HG02840 (cell line): ENCODE measurements around the gene PCBD2.
"Not testable (repeated sequence)": the region's sequence is repeated elsewhere in the genome, so short reads cannot be mapped to it uniquely, and the experiment has no call there.

Source experiments
- ATAC-seq: cut with Tn5 transposase; IDR thresholded peaks from one replicate; pipeline ENCODE4 v1.9.1; 2021; ENCODE audit warnings: mild to moderate bottlenecking, moderate library complexity, moderate number of reproducible peaks; ENCODE audit not compliant: unreplicated experiment, low FRiP score

Gene PCBD2

DNA sequence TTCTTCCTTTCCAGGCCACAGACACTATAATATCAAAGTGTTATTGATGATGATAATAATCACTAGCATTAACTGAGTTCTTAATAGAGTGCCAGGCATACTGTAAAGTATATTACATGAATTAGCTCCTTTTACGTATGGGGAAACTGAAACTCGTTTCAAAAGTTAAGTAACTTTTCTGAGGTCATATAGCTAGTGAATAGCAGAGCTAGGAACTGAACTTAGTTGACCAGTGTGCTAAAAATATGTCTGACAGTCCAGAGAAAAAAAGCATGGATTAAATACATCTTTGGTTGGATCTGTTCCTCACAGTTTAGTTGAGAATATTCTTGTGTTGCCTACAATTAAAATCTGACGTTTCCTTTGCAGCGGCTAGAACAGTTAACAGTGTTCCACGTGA lies 44.4 kb downstream of the PCBD2 start:
- ATAC-seq, result no peak

DNA sequence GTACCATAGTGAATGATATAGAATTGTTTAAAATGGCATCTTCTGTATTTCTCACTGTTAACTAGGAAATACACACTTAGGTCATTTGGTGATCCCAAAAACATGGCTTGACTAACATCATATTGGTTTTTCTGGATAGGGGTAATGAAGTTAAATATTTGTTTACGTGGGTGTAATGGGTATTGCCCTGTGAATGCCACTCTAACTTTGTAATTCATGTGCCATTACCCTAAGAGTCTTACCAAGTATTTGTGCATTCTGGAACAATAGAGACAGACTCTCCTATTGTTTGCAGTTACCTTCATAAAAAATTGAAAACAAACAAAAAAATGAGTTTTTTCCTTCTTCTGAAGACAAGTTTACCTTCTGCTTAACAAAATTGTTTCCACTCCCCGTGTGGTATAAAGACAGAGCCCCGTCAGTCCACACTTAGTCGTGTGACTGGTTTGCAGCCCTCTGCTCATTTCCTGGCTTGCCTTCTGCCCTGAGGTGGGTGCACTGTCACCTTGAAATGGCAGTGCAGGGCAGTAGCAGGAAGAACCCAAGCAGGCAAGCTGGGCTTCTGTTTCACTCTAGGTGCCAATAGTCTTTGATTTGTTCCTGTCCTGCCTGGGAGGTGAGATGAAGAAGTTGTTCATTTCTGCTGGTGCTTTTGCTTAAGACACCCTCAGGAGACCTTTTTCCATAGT lies 53.1 kb downstream of the PCBD2 start:
- ATAC-seq, result no peak

DNA sequence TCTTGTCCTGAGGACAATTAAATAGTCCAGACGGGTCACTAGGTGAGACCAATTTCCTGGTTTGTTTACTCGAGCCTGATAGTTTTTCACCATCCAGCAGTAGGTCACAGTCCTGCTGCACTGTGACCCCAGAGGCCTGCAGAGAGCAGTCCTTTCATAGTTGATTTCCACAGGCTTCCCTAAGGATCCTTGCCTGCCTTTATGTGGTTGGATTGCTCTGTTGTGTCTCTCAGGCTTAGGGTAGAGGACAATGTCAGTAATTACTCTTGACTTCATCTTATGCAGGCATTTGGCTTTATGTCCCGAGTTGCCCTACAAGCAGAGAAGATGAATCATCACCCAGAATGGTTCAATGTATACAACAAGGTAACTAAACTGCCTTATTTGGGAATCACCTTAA lies 53.8 kb downstream of the PCBD2 start:
- no peak for ATAC-seq

- no peak for ATAC-seq
Measured at GRCh38 chr5:134963098-134963497, 58.2 kb downstream of the PCBD2 start.

DNA sequence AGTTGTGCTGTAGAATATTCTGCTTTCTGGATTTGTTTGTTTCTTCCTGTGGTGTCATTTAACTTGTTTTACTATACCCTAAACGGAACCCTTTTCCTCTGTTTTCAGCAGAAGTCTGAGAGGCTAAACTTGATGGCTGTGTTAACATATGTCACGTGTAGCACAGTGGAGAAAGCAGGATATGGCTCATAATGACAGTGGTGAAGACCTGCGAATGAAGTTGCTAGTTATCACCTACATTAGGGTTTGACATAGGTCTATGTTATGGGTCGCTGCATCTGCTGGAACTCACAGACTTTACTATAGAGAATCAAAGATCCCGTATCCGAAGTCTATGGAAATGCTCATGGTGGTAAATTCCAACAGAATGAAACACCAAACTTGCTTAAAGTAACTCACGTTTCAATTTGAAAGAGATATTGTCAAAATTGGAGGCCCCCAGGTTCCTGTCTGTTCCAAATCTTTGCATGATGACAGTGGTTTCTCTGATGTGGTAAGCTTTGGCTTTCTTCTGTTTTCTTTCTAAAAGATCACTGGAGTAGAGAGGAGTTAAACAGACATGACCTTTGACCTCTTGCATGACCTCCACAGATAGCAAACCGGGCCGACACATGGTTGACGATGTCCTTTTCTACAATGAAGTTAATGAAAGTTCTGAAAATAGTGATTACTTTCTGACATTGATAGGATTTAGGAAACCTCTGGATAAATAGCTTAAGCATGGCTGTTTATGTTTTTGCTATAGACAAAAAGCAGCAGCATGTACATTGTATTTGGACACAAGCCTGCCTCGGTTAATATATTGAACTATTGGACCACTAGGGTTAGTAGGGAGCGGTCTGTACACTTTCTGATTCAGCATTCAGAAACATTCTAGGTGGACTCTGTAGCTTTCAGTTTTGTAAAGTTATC lies 59.7 kb downstream of the PCBD2 start:
- no peak for ATAC-seq

DNA sequence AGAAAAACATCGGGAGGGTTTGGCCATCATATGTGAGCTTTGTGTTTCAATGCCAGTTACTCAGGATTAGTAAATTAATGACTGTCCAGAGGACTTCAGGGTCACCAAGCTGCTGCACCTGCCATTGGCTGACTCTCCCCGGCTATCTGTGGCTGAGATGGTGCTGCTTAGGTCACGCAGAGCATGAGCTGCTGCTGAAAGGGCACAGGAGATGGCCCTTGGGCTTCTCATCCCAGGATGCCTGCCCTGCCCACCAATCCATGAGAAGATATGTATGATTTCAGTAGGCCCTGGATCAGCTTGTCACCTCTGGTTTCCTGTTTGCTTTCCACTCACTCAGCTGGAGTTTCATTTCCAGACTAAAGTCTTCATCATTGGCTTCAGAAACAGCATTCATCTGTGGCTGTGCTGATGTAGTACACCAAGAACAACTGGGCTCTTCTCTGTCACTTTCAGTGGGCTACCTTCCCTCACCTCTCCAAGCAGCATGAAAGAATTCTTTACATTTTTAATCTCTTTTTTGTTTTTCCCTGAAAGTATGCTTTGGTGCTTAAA lies 60.4 kb downstream of the PCBD2 start:
- no peak for ATAC-seq

GRCh38 chr5:134967607-134968006 lies 62.7 kb downstream of the PCBD2 start, which contains the start of gene CATSPER3:
Gene CATSPER3, plus strand, starts transcription at chr5:134967907. Its CDS starts 85 bp downstream, at chr5:134967992.
- no peak for ATAC-seq

GRCh38 chr5:134968055-134968454 lies 63.1 kb downstream of the PCBD2 start:
- ATAC-seq, result no peak

GRCh38 chr5:134969166-134969565 lies 64.2 kb downstream of the PCBD2 start:
- ATAC-seq, result no peak

DNA sequence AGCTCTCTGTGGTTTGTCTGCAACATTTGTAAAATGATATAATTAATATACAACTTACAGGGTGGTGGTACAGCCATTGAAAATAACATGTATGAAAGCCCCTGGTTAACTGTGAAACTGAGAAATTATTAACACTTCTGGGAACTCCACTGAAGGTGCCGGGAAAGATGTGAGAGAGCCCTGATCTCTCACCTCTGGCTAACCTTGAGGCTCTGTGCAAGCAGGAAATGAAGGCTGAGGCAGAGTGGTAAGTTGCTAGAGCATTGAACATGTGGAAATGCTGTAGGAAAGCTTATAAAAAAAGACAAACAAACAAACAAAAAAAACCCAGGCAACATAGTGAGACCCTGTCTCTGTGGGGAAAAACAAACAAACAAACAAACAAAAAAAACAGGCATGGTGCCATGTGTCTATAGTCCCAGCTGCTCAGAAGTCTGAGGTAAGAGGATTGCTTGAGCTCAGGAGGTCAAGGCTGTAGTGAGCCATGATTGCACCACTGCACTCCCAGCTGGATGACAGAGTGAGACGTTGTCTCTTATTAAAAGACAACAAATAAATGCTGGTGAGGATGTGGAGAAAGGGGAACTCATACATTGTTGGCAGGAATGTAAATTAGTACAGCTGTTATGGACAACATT lies 70.3 kb downstream of the PCBD2 start:
- ATAC-seq, result no peak

- no peak for ATAC-seq
Measured at GRCh38 chr5:134975843-134976242, 70.9 kb downstream of the PCBD2 start.

DNA sequence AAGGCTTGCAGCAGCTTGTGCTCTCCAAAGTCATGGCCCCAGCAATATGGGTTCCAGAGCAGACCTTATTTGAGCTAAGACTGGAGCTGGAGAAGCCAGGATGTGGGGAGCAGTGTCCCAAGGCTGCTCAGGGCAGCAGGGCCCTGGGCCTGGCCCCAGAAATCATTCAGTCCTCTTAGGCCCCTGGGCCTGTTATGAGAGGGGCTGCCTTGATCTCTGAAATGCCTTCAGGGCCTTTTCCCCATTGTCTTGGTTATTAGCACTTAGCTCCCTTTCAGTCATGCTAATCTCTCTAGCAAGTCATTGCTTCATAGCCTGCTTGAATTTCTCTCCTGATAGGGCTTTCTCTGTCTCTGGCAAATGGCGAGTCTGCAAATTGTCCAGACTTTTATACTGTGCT lies 71.9 kb downstream of the PCBD2 start:
- no peak for ATAC-seq

DNA sequence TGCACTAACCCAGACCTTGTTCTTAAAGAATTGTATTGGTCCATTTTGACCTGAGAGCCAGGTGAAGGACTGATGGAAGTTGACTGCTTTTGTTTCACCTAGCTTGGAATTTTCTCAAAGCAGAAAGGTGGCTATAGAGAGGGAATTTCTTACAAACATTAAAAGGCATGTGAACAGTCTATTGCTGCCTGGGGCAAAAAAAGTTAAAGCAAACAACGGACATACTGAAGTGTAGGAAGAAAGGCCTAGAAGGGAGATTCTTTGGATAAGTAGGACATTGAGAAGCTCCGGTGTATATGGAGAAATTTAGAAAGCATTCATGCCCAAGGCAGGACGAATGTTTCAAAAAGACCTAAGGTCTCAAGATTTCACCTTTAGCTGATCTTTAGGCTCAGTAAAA lies 74.5 kb downstream of the PCBD2 start:
- no peak for ATAC-seq

DNA sequence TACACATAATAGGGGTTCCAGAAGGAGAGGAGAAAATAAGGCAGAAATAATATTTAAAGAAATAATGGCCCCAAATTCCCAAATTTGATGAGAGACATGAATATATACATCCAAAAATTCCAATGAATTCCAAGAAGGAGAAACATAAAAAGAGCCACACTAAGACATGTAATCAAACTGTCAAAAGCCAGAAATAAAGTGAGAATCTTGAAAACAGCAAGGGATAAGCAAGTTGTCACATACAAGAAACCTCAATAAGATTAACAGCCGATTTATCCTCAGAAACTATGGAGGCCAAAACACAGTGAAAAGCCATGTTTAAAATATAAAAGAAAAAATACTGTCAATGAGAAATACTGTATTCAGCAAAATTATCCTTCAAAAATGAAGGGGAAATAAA lies 77.3 kb downstream of the PCBD2 start:
- no peak for ATAC-seq

DNA sequence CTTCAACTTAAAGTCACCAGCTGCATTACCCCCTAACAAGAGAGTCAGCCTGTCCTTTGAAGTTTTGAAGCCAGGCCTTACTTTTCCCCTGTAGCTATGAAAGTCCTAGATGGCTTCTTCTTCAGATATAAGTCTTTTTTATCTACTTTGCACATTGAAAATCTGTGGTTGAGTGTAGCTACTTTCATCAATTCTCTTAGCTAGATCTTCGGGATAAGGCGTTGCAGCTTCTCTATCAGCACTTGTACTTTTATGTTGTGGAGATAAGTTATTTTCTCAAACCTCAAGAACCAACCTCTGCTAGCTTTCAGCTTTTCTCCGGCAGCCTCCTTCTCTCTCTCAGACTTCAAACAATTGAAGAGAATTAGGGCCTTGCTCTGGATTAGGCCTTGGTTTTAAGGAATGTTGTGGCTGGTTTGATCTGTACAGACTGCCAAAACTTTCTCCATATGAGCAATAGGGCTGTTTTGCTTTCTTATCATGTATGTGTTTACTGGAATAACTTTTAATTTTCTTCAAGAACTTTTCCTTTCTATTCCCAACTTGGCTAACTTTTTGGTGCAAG lies 84.4 kb downstream of the PCBD2 start:
- ATAC-seq, result no peak

DNA sequence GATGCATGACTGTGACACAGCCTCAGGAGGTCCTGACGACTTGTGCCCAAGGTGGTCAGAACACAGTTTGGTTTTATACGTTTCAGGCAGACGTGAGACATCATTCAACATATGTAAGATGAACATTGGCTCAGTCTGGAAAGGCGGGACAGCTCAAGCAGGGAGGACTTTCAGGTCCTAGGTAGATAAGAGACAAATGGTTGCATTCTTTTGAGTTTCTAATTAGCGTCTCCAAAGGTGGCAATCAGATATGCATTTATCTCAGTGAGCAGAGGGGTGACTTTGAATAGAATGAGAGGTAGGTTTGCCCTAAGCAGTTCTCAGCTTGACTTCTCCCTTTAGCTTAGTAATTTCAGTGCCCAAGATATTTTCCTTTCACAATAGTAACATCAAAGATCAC lies 85.3 kb downstream of the PCBD2 start:
- not testable (repeated sequence) for ATAC-seq

GRCh38 chr5:134992148-134992547 lies 87.2 kb downstream of the PCBD2 start:
- ATAC-seq, result no peak

DNA sequence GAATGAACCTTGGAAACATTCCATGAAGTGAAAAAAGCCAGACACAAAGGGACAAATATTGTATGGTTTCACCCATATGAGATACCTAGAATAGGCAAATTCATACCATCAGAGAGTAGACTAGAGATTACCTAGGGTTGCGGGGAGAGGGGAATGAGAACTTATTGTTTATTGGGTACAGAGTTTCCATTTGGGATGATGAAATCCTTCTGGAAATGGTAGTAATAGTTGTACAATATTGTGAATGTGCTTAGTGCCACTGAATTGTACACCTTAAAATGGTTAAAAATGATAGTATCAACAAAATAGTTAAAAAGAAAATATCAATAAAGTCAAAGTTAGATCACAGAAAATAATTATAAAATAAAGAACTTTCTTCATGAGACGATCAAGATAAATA lies 88.2 kb downstream of the PCBD2 start:
- ATAC-seq, result no peak

- no peak for ATAC-seq
Measured at GRCh38 chr5:134994560-134995156, 89.7 kb downstream of the PCBD2 start.

DNA sequence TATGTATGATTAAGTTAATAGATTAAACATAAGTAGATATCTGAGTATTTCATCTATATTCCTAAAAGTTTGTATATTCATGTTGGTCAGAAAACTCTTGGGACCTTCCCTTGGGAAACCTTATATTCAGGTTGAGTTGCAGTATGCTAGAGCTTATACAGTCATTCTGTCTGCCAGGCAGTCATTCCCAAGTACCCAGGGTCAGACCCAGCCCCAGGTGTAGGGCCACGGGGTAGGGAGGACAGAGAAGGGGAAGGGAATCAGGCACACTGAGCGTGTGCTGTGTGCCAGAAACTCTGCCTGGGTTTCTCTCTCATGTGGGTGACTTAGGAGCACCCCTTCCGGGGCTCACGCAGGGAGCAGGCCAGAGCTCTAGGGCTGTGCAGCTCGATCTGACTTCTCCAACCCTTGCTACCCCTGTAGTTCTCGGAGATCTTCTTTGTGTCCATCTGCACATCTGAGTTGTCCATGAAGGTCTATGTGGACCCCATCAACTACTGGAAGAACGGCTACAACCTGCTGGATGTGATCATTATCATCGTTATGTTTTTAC lies 91.0 kb downstream of the PCBD2 start:
- ATAC-seq, result no peak
